Transverse colon (tissue), 4 donors: Measurements from ENCODE around the gene FAM9A. TPM values are rescaled to one million over a fixed set of nuclear protein-coding genes. Genes with fewer than 3 reads are reported as not detected.

Experiments used
- DNase-seq: peaks from one replicate; pipeline ENCODE4 v3.0.0-alpha.2; 2019
- H3K27ac ChIP-seq, 4 donors: fragments of 200-600 bp; sonication (generic); 2 replicates each; pipeline ENCODE4 v1.5.1; 2016 to 2018; ENCODE audit warnings: inconsistent platforms in 4 of 4
- H3K27me3 ChIP-seq: fragments of 200-600 bp; sonication (generic); 2 replicates; pipeline ENCODE4 v1.5.1; 2017; ENCODE audit warnings: inconsistent platforms
- H3K36me3 ChIP-seq, 4 donors: fragments of 200-600 bp; sonication (generic); 2 replicates each; pipeline ENCODE4 v1.5.1; 2017 to 2019; ENCODE audit warnings: inconsistent platforms in 4 of 4
- H3K4me1 ChIP-seq, 4 donors: fragments of 200-600 bp; sonication (generic); 2 replicates each; pipeline ENCODE4 v1.5.1; 2017 to 2020; ENCODE audit warnings: inconsistent platforms in 4 of 4
- H3K4me3 ChIP-seq, 4 donors: fragments of 200-600 bp; sonication (generic); 1 replicate in 1 of 4; 2 replicates in 3 of 4; pipeline versions ENCODE4 v1.5.1 to v1.6.1; 2017 to 2019; ENCODE audit warnings: inconsistent platforms in 4 of 4
- H3K9me3 ChIP-seq, 2 donors: fragments of 200-600 bp; sonication (generic); 2 replicates each; pipeline ENCODE4 v1.5.1; 2017 to 2019; ENCODE audit warnings: inconsistent platforms in 2 of 2
- EP300 ChIP-seq: sonication (generic); formaldehyde crosslinking; IDR thresholded peaks from one replicate; pipeline ENCODE4 v1.6.1; 2017; ENCODE audit warnings: antibody characterized with exemption, low read depth
- POLR2A ChIP-seq: fragments of 450-650 bp; IDR thresholded peaks from one replicate; pipeline ENCODE4 v1.6.1; 2016; ENCODE audit warnings: antibody characterized with exemption, mild to moderate bottlenecking, moderate library complexity
- POLR2AphosphoS5 ChIP-seq, 3 donors: sonication (generic); formaldehyde crosslinking; IDR thresholded peaks; one replicate each; pipeline ENCODE4 v1.6.1; 2016; ENCODE audit warnings: antibody characterized with exemption in 3 of 3
- WGBS, 2 donors: methylation state at CpG; one replicate each; pipeline ENCODE4 v1.1.5; 2018; ENCODE audit warnings: low coverage in 1 of 2; 5-methylcytosine and 5-hydroxymethylcytosine counted together
- in situ Hi-C, 4 donors: fragments of 200-750 bp; cut with MboI; loops; one replicate each; pipeline versions ENCODE4 v1.15.0 to v1.15.1; 2017; ENCODE audit warnings: low sequenced_read_pairs in 3 of 4, low pct_ligation_motif_present in 1 of 4, low pct_unique_long_range_greater_than_20kb in 1 of 4
- intact Hi-C: fragments of 100-400 bp; cut with DNase I; formaldehyde crosslinking; loops from one replicate; pipeline ENCODE4 v1.15.1; 2023; ENCODE audit warnings: low total_unique reads
- total RNA-seq, 4 donors: library from RNA; depleted of rRNA; stranded (reverse); fragments of >200 nt; gene quantifications; one replicate each; pipeline ENCODE4 v1.1.0, GENCODE V29; 2016
- TF ChIP-seq, protein P1 (sequence below), 5 experiments: fragments of 200-600 bp in 3 of 5; fragments of 450-650 bp in 2 of 5; sonication (generic) in 3 of 5; IDR thresholded peaks; 1 replicate in 2 of 5; 2 replicates in 3 of 5; pipeline ENCODE4 v1.5.1; 2016 to 2017; ENCODE audit warnings: antibody characterized with exemption in 5 of 5, inconsistent platforms in 3 of 5, mild to moderate bottlenecking in 2 of 5, moderate library complexity in 1 of 5

The FAM9A gene
- total RNA-seq = not detected

DNA sequence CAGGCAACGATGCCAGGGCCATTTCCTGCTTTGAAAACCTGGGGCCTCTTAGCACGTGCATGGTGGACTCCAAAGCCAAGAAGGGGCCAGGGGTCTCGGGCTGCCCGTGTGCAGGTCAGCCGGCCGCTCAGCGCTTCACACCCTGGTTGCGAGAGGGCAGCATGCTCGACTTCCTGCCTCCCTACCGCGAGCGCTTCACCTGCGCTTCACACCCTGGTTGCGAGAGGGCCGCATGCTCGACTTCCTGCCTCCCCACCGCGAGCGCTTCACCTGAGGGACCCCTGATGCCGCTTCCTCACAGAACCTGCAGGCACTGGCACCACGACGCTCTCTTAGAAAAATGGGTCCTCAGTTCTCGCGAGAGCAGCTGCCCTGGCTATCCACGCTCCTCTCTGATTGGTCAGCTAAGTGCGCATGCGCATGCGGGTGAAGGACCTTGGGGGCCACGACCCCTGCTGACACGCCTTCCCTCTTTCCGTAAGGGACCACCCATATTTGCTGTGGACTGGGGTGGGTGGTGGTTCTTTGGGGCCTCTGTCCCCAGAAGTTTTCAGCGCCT, at the start of gene FAM9A:
Gene FAM9A (minus strand): TSS at position 343 of the 559 bp plus-strand sequence. CDS start 1,212 bp downstream, outside the sequence.
- Histone ChIP-seq H3K27ac (no peak within 1 kb of the TSS), H3K27me3 (no peaks in the 10 kb centered on the region), H3K4me1 (no peaks in the 10 kb centered on the region), H3K4me3 (no peak within 1 kb of the TSS), H3K9me3 (no peaks in the 10 kb centered on the region), H3K36me3 (no peaks in the 10 kb centered on the region)
- no peak for DNase-seq
- TF ChIP-seq EP300 (no peak), POLR2AphosphoS5 (IDR thresholded peaks at IDR 0.05) (no peak), POLR2A (no peak)
- TF ChIP-seq, protein P1, sequence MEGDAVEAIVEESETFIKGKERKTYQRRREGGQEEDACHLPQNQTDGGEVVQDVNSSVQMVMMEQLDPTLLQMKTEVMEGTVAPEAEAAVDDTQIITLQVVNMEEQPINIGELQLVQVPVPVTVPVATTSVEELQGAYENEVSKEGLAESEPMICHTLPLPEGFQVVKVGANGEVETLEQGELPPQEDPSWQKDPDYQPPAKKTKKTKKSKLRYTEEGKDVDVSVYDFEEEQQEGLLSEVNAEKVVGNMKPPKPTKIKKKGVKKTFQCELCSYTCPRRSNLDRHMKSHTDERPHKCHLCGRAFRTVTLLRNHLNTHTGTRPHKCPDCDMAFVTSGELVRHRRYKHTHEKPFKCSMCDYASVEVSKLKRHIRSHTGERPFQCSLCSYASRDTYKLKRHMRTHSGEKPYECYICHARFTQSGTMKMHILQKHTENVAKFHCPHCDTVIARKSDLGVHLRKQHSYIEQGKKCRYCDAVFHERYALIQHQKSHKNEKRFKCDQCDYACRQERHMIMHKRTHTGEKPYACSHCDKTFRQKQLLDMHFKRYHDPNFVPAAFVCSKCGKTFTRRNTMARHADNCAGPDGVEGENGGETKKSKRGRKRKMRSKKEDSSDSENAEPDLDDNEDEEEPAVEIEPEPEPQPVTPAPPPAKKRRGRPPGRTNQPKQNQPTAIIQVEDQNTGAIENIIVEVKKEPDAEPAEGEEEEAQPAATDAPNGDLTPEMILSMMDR (IDR thresholded peaks at IDR 0.05) = no peak
- 95% methylated on average over 30 of the region's 32 CpGs; no CpG with 5 or more reads in 1 of the 2 donors for WGBS, 2 donors
- in situ Hi-C loops = loop anchor here in 1 of 4 donors (25.0 kb wide), 1 partner anchor 911 kb away; no protein-coding TSS in a partner anchor
- intact Hi-C loops = no loop called here

DNA sequence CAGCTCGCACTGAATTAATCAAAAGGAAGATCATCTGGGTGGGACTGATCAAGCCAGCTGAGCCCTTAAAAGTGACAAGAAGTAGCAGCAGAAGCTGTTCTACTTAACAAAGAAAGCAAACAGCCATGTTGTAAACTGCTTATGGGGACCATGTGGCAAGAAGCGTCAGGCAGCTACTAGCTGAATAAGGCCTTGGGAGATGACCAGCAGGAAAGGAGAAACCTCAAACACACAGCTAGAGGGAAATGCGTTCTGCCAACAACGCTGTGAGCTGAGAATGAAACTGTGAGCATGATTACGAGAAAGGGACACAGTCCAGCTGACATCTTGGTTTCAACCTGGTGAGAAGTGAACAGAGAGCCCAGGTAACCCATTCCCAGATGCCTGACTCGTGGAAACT, 49.3 kb upstream of the FAM9A start:
- WGBS, 2 donors = 80% methylated on average over 6 of the region's 6 CpGs; no CpG with 5 or more reads in 1 of the 2 donors
- no peaks in the 10 kb centered on the region for H3K27me3 ChIP-seq
- no peaks in the 10 kb centered on the region for H3K36me3 ChIP-seq
- H3K4me1 ChIP-seq = no peaks in the 10 kb centered on the region
- H3K27ac ChIP-seq = no peak overlapping the region
- no peaks in the 10 kb centered on the region for H3K9me3 ChIP-seq
- intact Hi-C loops = no loop called here
- in situ Hi-C loops = no loop called here
- no peak overlapping the region for H3K4me3 ChIP-seq
- TF ChIP-seq POLR2AphosphoS5 (IDR thresholded peaks at IDR 0.05) (no peak), EP300 (no peak), POLR2A (no peak)
- TF ChIP-seq, protein P1 (IDR thresholded peaks at IDR 0.05) = no peak
- no peak for DNase-seq

- TF ChIP-seq, protein P1 (IDR thresholded peaks at IDR 0.05) = no peak
- TF ChIP-seq POLR2A = no peak
- TF ChIP-seq POLR2AphosphoS5 (IDR thresholded peaks at IDR 0.05) = no peak
- TF ChIP-seq EP300 = no peak
- Histone ChIP-seq H3K4me1 (no peaks in the 10 kb centered on the region), H3K36me3 (no peaks in the 10 kb centered on the region), H3K27ac (no peak overlapping the region), H3K4me3 (no peak overlapping the region), H3K27me3 (no peaks in the 10 kb centered on the region), H3K9me3 (no peaks in the 10 kb centered on the region)
- no peak for DNase-seq
- in situ Hi-C loops = no loop called here
- intact Hi-C loops = no loop called here
- WGBS, 2 donors = 58 to 60% methylated on average over 1 to 2 of the region's 2 CpGs
These were observed 48.8 kb upstream of the FAM9A start for GRCh38 chrX:8849945-8850344.

DNA sequence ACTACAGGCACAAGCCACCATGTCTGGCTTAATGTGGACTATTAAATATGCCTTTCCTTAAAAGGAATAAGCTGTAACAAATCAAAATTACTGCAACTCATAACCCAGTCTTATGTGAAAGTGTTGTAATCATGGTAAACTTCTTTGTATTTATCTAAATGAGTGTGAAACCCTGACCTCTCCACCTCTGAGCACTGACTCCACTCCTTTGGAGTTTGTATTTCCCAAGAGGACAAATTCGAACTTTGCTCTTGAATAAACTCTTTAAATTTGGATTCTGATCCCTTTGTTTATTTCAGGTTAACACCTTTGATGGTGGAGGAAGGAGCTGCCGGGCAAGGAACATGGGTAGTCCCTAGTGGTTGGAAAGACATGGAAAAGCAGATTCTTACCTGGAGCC, 48.3 kb upstream of the FAM9A start:
- WGBS, 2 donors = 20 to 52% methylated on average over 1 to 2 of the region's 2 CpGs
- no peak for DNase-seq
- Histone ChIP-seq H3K4me1 (no peaks in the 10 kb centered on the region), H3K36me3 (no peaks in the 10 kb centered on the region), H3K9me3 (no peaks in the 10 kb centered on the region), H3K27ac (no peak overlapping the region), H3K27me3 (no peaks in the 10 kb centered on the region), H3K4me3 (no peak overlapping the region)
- in situ Hi-C loops (no loop called here), intact Hi-C loops (no loop called here)
- TF ChIP-seq EP300 (no peak), POLR2AphosphoS5 (IDR thresholded peaks at IDR 0.05) (no peak)
- TF ChIP-seq, protein P1 (IDR thresholded peaks at IDR 0.05) = no peak
